SU-DHL-6 (cell line): Measurements from ENCODE around the gene FGF1.

Source experiments
- H2AFZ ChIP-seq: fragments of 200-600 bp; sonication (generic); 2 replicates; pipeline ENCODE4 v1.6.1; 2014; ENCODE audit warnings: low read depth, mild to moderate bottlenecking, moderate library complexity, mixed read lengths, antibody characterized with exemption, low read length; ENCODE audit not compliant: severe bottlenecking
- H3F3A ChIP-seq: fragments of 200-600 bp; shearing (Covaris generic); 2 replicates; pipeline ENCODE4 v1.6.0; 2016; ENCODE audit warnings: antibody characterized with exemption, mild to moderate bottlenecking; ENCODE audit not compliant: insufficient read depth
- H3K27ac ChIP-seq: fragments of 200-600 bp; sonication (generic); 2 replicates; pipeline ENCODE4 v1.5.1; 2016; ENCODE audit warnings: low read depth, mild to moderate bottlenecking, low read length, moderate library complexity, mixed read lengths
- H3K27me3 ChIP-seq: fragments of 200-600 bp; sonication (generic), shearing (Covaris generic); 2 replicates; pipeline ENCODE4 v1.6.0; 2014; ENCODE audit warnings: mild to moderate bottlenecking, low read length
- H3K36me3 ChIP-seq: fragments of 200-600 bp; sonication (generic); 2 replicates; pipeline ENCODE4 v1.6.1; 2014; ENCODE audit warnings: mild to moderate bottlenecking, low read length, mixed read lengths
- H3K4me2 ChIP-seq: fragments of 300-600, 200-600 bp; shearing (Covaris generic), sonication (generic); 2 replicates; pipeline ENCODE4 v1.6.0; 2014; ENCODE audit warnings: low read length, low read depth, mild to moderate bottlenecking; ENCODE audit not compliant: poor library complexity, severe bottlenecking
- H3K4me3 ChIP-seq: fragments of 200-600 bp; sonication (generic); 2 replicates; pipeline ENCODE4 v1.5.1; 2014; ENCODE audit warnings: antibody characterized with exemption, low read length, mild to moderate bottlenecking, mixed read lengths; ENCODE audit not compliant: insufficient read depth, poor library complexity, severe bottlenecking
- H3K79me2 ChIP-seq: fragments of 200-600 bp; sonication (generic); 2 replicates; pipeline ENCODE4 v1.6.1; 2014; ENCODE audit warnings: mild to moderate bottlenecking, low read length, moderate library complexity; ENCODE audit not compliant: insufficient read depth
- H3K9ac ChIP-seq: fragments of 200-600 bp; sonication (generic); 2 replicates; pipeline ENCODE4 v1.7.0; 2014; ENCODE audit warnings: mild to moderate bottlenecking, low read length
- H3K9me2 ChIP-seq: fragments of 200-600 bp; sonication (generic); replicated peaks from 2 replicates; pipeline ENCODE4 v1.6.1; 2014; ENCODE audit warnings: low read length; ENCODE audit not compliant: insufficient read depth
- H3K9me3 ChIP-seq: fragments of 200-600 bp; sonication (generic); 2 replicates; pipeline ENCODE4 v1.6.1; 2014; ENCODE audit warnings: low read length, mixed read lengths; ENCODE audit not compliant: insufficient read depth
- H4K20me1 ChIP-seq: fragments of 200-600 bp; sonication (generic); 2 replicates; pipeline ENCODE4 v1.6.1; 2014; ENCODE audit warnings: low read depth, mild to moderate bottlenecking, antibody characterized with exemption, low read length, moderate library complexity, mixed read lengths
- CTCF ChIP-seq: fragments of 200-600 bp; sonication (generic); IDR thresholded peaks from one replicate; pipeline ENCODE4 v1.5.1; 2017; ENCODE audit warnings: antibody characterized with exemption, mild to moderate bottlenecking, low read length, moderate library complexity; ENCODE audit not compliant: insufficient read depth, poor library complexity, severe bottlenecking
- EZH2phosphoT487 ChIP-seq: fragments of 200-600 bp; sonication (generic), shearing (Covaris generic); conservative IDR thresholded peaks from 2 replicates; pipeline ENCODE4 v1.6.1; 2018; ENCODE audit warnings: mild to moderate bottlenecking, antibody characterized with exemption, low read length, moderate library complexity, mixed read lengths

Gene FGF1

GRCh38 chr5:142548739-142549275 lies 137.1 kb downstream of the FGF1 start:
- H3K4me2 ChIP-seq = no peak overlapping the region
- no peak overlapping the region for H2AFZ ChIP-seq
- no peaks in the 10 kb centered on the region for H3K9me3 ChIP-seq
- no peak overlapping the region for H3K4me3 ChIP-seq
- no peaks in the 10 kb centered on the region for H3F3A ChIP-seq
- no peak overlapping the region for H3K27ac ChIP-seq
- no peaks in the 10 kb centered on the region for H3K36me3 ChIP-seq
- H3K27me3 ChIP-seq = no peaks in the 10 kb centered on the region
- H4K20me1 ChIP-seq = no peaks in the 10 kb centered on the region
- H3K9me2 ChIP-seq = no peaks in the 10 kb centered on the region
- TF ChIP-seq CTCF = peak; percentile 53
- TF ChIP-seq EZH2phosphoT487 = no peak
- H3K79me2 ChIP-seq = no peaks in the 10 kb centered on the region
- H3K9ac ChIP-seq = no peak overlapping the region

- no peak overlapping the region for H3K4me2 ChIP-seq
- no peak overlapping the region for H3K9ac ChIP-seq
- H3K4me3 ChIP-seq = no peak overlapping the region
- no peaks in the 10 kb centered on the region for H3K27me3 ChIP-seq
- no peak overlapping the region for H2AFZ ChIP-seq
- no peaks in the 10 kb centered on the region for H3K9me2 ChIP-seq
- H3K9me3 ChIP-seq = no peaks in the 10 kb centered on the region
- H3K79me2 ChIP-seq = no peaks in the 10 kb centered on the region
- no peak overlapping the region for H3K27ac ChIP-seq
- H3F3A ChIP-seq = no peaks in the 10 kb centered on the region
- TF ChIP-seq EZH2phosphoT487 (no peak), CTCF (no peak)
- H4K20me1 ChIP-seq = no peaks in the 10 kb centered on the region
- H3K36me3 ChIP-seq = no peaks in the 10 kb centered on the region
These were observed 138.2 kb downstream of the FGF1 start for GRCh38 chr5:142547445-142548380.

GRCh38 chr5:142545650-142546322 lies 140.1 kb downstream of the FGF1 start:
- Histone ChIP-seq H3K9me3 (no peaks in the 10 kb centered on the region), H3K9ac (no peak overlapping the region), H3F3A (no peaks in the 10 kb centered on the region), H3K27me3 (no peaks in the 10 kb centered on the region), H3K4me2 (no peak overlapping the region), H3K27ac (no peak overlapping the region), H2AFZ (no peak overlapping the region), H3K36me3 (no peaks in the 10 kb centered on the region), H4K20me1 (no peaks in the 10 kb centered on the region), H3K79me2 (no peaks in the 10 kb centered on the region), H3K4me3 (no peak overlapping the region), H3K9me2 (no peaks in the 10 kb centered on the region)
- TF ChIP-seq CTCF (no peak), EZH2phosphoT487 (no peak)
